ENCODE results near the gene FYN. TPM values are rescaled to one million over a fixed set of nuclear protein-coding genes. Genes with fewer than 3 reads are reported as not detected.

FYN gene
- total and polyA plus RNA-seq, 4 donors, result 11.2 to 28.3 (median 19.7) TPM

DNA sequence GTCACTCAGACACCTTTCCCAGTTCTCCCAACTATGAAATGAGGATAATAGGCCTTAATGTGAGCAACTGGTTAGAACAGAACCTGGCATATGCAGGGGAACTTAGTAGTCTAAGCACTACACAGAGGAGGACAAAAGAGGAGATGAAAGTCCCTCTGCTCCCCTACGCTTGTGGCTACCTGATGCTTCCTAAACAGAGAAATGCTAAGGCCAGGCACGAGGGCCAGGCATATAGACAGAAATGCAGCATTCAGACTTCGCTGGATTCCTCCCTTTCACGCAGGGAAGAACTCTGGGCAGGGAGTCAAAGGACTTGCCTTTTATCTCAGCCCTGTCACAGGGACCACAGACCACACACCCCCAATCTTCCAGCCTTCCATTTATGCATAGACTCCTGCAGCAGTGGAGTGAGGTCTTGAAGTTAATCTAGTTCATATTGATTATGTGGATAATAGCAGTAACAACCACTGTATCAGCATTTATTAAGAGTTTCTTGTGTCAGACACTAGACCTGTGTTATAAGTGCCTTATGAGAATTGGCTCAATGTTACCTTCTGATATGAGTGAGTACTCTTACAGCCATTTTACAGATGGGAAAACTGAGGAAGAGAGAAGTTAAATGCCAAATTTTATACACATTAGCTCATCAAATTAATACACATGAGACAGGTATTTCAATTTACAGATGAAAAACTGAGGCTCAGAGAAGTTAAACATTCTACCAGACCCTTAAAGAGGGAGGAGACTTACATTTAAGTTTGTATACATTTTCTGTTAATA lies 240.6 kb downstream of the FYN start:
- no peak overlapping the region for H3K27ac ChIP-seq (ENCODE audit: low read depth in 1 of 2, low read length in 2 of 2)
- DNase-seq (ENCODE audit: low spot score), result no peak
- 93% methylated on average over 4 of the region's 4 CpGs for WGBS

More for the DNA sequence above, 240.6 kb downstream of the FYN start:
- Histone ChIP-seq H3K36me3 (ENCODE audit: control insufficient read depth in 4 of 4, insufficient read depth in 3 of 4, low read depth in 1 of 4, low read length in 3 of 4) (no peaks in the 10 kb centered on the region), H3K4me3 (ENCODE audit: low read depth in 1 of 3, low read length in 3 of 3) (no peak overlapping the region), H3K27me3 (ENCODE audit: control insufficient read depth in 4 of 4, insufficient read depth in 4 of 4, low read length in 3 of 4) (no peaks in the 10 kb centered on the region), H3K9me3 (ENCODE audit: control insufficient read depth in 4 of 4, low read length in 3 of 4) (no peaks in the 10 kb centered on the region), H3K9ac (ENCODE audit: low read depth in 1 of 2, low read length in 2 of 2) (no peak overlapping the region), H3K4me1 (ENCODE audit: control insufficient read depth in 4 of 4, insufficient read depth in 4 of 4, low read length in 3 of 4) (no peaks in the 10 kb centered on the region)
- TF ChIP-seq RAD21 (IDR thresholded peaks at IDR 0.05) (no peak), JUND (IDR thresholded peaks at IDR 0.05) (no peak), YY1 (IDR thresholded peaks at IDR 0.05) (no peak), EGR1 (IDR thresholded peaks at IDR 0.05; ENCODE audit: low read depth in 2 of 2) (no peak), HNF4G (IDR thresholded peaks at IDR 0.05) (no peak), FOXA1 (IDR thresholded peaks at IDR 0.05) (no peak), NR2F2 (IDR thresholded peaks at IDR 0.05) (no peak), GABPA (IDR thresholded peaks at IDR 0.05 in 1 of 2, conservative IDR thresholded peaks at IDR 0.05 in 1 of 2) (no peak), HNF4A (conservative IDR thresholded peaks at IDR 0.05) (no peak), FOXA2 (IDR thresholded peaks at IDR 0.05) (no peak), RXRA (IDR thresholded peaks at IDR 0.05) (no peak)
- TF ChIP-seq, protein P1, sequence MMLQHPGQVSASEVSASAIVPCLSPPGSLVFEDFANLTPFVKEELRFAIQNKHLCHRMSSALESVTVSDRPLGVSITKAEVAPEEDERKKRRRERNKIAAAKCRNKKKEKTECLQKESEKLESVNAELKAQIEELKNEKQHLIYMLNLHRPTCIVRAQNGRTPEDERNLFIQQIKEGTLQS (IDR thresholded peaks at IDR 0.05), result no peak
- TF ChIP-seq, protein P2, sequence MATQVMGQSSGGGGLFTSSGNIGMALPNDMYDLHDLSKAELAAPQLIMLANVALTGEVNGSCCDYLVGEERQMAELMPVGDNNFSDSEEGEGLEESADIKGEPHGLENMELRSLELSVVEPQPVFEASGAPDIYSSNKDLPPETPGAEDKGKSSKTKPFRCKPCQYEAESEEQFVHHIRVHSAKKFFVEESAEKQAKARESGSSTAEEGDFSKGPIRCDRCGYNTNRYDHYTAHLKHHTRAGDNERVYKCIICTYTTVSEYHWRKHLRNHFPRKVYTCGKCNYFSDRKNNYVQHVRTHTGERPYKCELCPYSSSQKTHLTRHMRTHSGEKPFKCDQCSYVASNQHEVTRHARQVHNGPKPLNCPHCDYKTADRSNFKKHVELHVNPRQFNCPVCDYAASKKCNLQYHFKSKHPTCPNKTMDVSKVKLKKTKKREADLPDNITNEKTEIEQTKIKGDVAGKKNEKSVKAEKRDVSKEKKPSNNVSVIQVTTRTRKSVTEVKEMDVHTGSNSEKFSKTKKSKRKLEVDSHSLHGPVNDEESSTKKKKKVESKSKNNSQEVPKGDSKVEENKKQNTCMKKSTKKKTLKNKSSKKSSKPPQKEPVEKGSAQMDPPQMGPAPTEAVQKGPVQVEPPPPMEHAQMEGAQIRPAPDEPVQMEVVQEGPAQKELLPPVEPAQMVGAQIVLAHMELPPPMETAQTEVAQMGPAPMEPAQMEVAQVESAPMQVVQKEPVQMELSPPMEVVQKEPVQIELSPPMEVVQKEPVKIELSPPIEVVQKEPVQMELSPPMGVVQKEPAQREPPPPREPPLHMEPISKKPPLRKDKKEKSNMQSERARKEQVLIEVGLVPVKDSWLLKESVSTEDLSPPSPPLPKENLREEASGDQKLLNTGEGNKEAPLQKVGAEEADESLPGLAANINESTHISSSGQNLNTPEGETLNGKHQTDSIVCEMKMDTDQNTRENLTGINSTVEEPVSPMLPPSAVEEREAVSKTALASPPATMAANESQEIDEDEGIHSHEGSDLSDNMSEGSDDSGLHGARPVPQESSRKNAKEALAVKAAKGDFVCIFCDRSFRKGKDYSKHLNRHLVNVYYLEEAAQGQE (IDR thresholded peaks at IDR 0.05), result no peak
- TF ChIP-seq, protein P3, sequence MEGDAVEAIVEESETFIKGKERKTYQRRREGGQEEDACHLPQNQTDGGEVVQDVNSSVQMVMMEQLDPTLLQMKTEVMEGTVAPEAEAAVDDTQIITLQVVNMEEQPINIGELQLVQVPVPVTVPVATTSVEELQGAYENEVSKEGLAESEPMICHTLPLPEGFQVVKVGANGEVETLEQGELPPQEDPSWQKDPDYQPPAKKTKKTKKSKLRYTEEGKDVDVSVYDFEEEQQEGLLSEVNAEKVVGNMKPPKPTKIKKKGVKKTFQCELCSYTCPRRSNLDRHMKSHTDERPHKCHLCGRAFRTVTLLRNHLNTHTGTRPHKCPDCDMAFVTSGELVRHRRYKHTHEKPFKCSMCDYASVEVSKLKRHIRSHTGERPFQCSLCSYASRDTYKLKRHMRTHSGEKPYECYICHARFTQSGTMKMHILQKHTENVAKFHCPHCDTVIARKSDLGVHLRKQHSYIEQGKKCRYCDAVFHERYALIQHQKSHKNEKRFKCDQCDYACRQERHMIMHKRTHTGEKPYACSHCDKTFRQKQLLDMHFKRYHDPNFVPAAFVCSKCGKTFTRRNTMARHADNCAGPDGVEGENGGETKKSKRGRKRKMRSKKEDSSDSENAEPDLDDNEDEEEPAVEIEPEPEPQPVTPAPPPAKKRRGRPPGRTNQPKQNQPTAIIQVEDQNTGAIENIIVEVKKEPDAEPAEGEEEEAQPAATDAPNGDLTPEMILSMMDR (IDR thresholded peaks at IDR 0.05; ENCODE audit: low read depth, low read length, missing input control), result no peak
- TF ChIP-seq, protein P4, sequence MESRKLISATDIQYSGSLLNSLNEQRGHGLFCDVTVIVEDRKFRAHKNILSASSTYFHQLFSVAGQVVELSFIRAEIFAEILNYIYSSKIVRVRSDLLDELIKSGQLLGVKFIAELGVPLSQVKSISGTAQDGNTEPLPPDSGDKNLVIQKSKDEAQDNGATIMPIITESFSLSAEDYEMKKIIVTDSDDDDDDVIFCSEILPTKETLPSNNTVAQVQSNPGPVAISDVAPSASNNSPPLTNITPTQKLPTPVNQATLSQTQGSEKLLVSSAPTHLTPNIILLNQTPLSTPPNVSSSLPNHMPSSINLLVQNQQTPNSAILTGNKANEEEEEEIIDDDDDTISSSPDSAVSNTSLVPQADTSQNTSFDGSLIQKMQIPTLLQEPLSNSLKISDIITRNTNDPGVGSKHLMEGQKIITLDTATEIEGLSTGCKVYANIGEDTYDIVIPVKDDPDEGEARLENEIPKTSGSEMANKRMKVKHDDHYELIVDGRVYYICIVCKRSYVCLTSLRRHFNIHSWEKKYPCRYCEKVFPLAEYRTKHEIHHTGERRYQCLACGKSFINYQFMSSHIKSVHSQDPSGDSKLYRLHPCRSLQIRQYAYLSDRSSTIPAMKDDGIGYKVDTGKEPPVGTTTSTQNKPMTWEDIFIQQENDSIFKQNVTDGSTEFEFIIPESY (IDR thresholded peaks at IDR 0.05), result no peak
